ENCODE data around the gene FAM53C.
"Not testable (repeated sequence)": the region's sequence is repeated elsewhere in the genome, so short reads cannot be mapped to it uniquely, and the experiment has no call there.

The FAM53C gene

GRCh38 chr5:138389332-138389731 is 51.3 kb downstream of the FAM53C start:
- ATAC-seq, result no peak
- TF ChIP-seq GLIS3 (CRISPR knock-in tag; IDR thresholded peaks at IDR 0.05), result no peak
- TF ChIP-seq TSHZ2 (CRISPR knock-in tag; IDR thresholded peaks at IDR 0.05), result no peak
- no peak for TF ChIP-seq ZC3H10 (CRISPR knock-in tag; IDR thresholded peaks at IDR 0.05)
- no peak for TF ChIP-seq ARNTL (CRISPR knock-in tag; IDR thresholded peaks at IDR 0.05; ENCODE audit: borderline replicate concordance, low read depth)
- no peak for TF ChIP-seq PPARA (CRISPR knock-in tag; IDR thresholded peaks at IDR 0.05; ENCODE audit: borderline replicate concordance)
- no peak for TF ChIP-seq CSRNP3 (CRISPR knock-in tag; IDR thresholded peaks at IDR 0.05)
- no peak for TF ChIP-seq ZNF8 (CRISPR knock-in tag; IDR thresholded peaks at IDR 0.05)
- no peak for TF ChIP-seq ESRRG (CRISPR knock-in tag; IDR thresholded peaks at IDR 0.05)
- TF ChIP-seq SNAI2 (CRISPR knock-in tag; IDR thresholded peaks at IDR 0.05), result no peak
- no peak for TF ChIP-seq OSR1 (CRISPR knock-in tag; IDR thresholded peaks at IDR 0.05)

GRCh38 chr5:138389911-138390310 is 51.8 kb downstream of the FAM53C start:
- ATAC-seq, result not testable (repeated sequence)

GRCh38 chr5:138391859-138392386 is 53.9 kb downstream of the FAM53C start:
- no peak for ATAC-seq
- TF ChIP-seq TOX (CRISPR knock-in tag; IDR thresholded peaks at IDR 0.05; ENCODE audit: borderline replicate concordance) (no peak), TCF4 (CRISPR knock-in tag; IDR thresholded peaks at IDR 0.05; ENCODE audit: borderline replicate concordance) (no peak), ESRRG (CRISPR knock-in tag; IDR thresholded peaks at IDR 0.05) (no peak), CSRNP3 (CRISPR knock-in tag; IDR thresholded peaks at IDR 0.05) (no peak)

Measured in SK-N-SH treated with all-trans-retinoic acid at 6 μM for 48 hours (cell line).